Neural cell (in vitro differentiated cells): ENCODE measurements around the gene PHOX2A. TPM values are rescaled to one million over a fixed set of nuclear protein-coding genes. Genes with fewer than 3 reads are reported as not detected.

ENCODE experiments used
- H2AFZ ChIP-seq: fragments of 200-600, 300-800 bp; sonication (generic), shearing (Covaris generic); 2 replicates; pipeline ENCODE4 v1.6.0; 2014; ENCODE audit warnings: low read depth, mild to moderate bottlenecking, antibody characterized with exemption, low read length, moderate library complexity
- H3F3A ChIP-seq: fragments of 200-600 bp; shearing (Covaris generic); 2 replicates; pipeline ENCODE4 v1.6.1; 2016; ENCODE audit warnings: mild to moderate bottlenecking, moderate library complexity, mixed read lengths, antibody characterized with exemption, low read length; ENCODE audit not compliant: insufficient read depth, poor library complexity, severe bottlenecking
- H3K27ac ChIP-seq: fragments of 200-600, 300-800 bp; sonication (generic), shearing (Covaris generic); 2 replicates; pipeline ENCODE4 v1.5.1; 2014; ENCODE audit warnings: mild to moderate bottlenecking, low read length, moderate library complexity
- H3K27me3 ChIP-seq: fragments of 300-800, 200-600 bp; sonication (generic), shearing (Covaris generic); 2 replicates; pipeline ENCODE4 v1.6.0; 2014; ENCODE audit warnings: mild to moderate bottlenecking, low read depth, low read length, moderate library complexity; ENCODE audit not compliant: insufficient read depth
- H3K36me3 ChIP-seq: fragments of 300-800, 200-600 bp; sonication (generic), shearing (Covaris generic); 2 replicates; pipeline ENCODE4 v1.5.1; 2014; ENCODE audit warnings: mild to moderate bottlenecking, antibody characterized with exemption, low read length, moderate library complexity; ENCODE audit not compliant: insufficient read depth
- H3K4me2 ChIP-seq: fragments of 300-800, 200-600 bp; sonication (generic), shearing (Covaris generic); 2 replicates; pipeline ENCODE4 v1.6.0; 2014; ENCODE audit warnings: mild to moderate bottlenecking, low read length
- H3K4me3 ChIP-seq: fragments of 300-800, 200-600 bp; sonication (generic), shearing (Covaris generic); 2 replicates; pipeline ENCODE4 v1.5.1; 2014; ENCODE audit warnings: mild to moderate bottlenecking, low read length, moderate library complexity
- H3K79me2 ChIP-seq: fragments of 200-600 bp; shearing (Covaris generic); replicated peaks from 2 replicates; pipeline ENCODE4 v1.6.0; 2014; ENCODE audit warnings: mild to moderate bottlenecking, low read length, moderate library complexity; ENCODE audit not compliant: insufficient read depth
- H3K9ac ChIP-seq: fragments of 300-800, 200-600 bp; sonication (generic), shearing (Covaris generic); 2 replicates; pipeline ENCODE4 v1.6.1; 2016; ENCODE audit warnings: mild to moderate bottlenecking, low read length, mixed read lengths
- H3K9me2 ChIP-seq: fragments of 200-600 bp; shearing (Covaris generic); 2 replicates; pipeline ENCODE4 v1.6.1; 2016; ENCODE audit warnings: mild to moderate bottlenecking, low read length, mixed read lengths; ENCODE audit not compliant: insufficient read depth
- H3K9me3 ChIP-seq: fragments of 200-600, 300-800 bp; sonication (generic), shearing (Covaris generic); 2 replicates; pipeline ENCODE4 v1.6.1; 2016; ENCODE audit warnings: mild to moderate bottlenecking, mixed run types, low read length, moderate library complexity, mixed read lengths
- H4K20me1 ChIP-seq: fragments of 200-600 bp; shearing (Covaris generic); 2 replicates; pipeline ENCODE4 v1.6.1; 2016; ENCODE audit warnings: mild to moderate bottlenecking, mixed run types; ENCODE audit not compliant: insufficient read depth
- CTCF ChIP-seq: fragments of 450-650 bp; IDR thresholded peaks from 2 replicates; pipeline ENCODE4 v1.5.1; 2014; ENCODE audit warnings: antibody characterized with exemption, mild to moderate bottlenecking, moderate library complexity; ENCODE audit not compliant: poor library complexity, severe bottlenecking
- EP300 ChIP-seq: fragments of 450-650 bp; conservative IDR thresholded peaks from 2 replicates; pipeline ENCODE4 v1.6.1; 2014; ENCODE audit warnings: antibody characterized with exemption, mild to moderate bottlenecking, moderate library complexity; ENCODE audit not compliant: poor library complexity, severe bottlenecking
- EZH2 ChIP-seq: fragments of 200-600, 300-800 bp; shearing (Covaris generic), sonication (generic); IDR thresholded peaks from 2 replicates; pipeline ENCODE4 v1.6.1; 2014; ENCODE audit warnings: antibody characterized with exemption, low read length, borderline replicate concordance, mild to moderate bottlenecking; ENCODE audit not compliant: insufficient read depth, poor library complexity, severe bottlenecking
- MXI1 ChIP-seq: fragments of 450-650 bp; conservative IDR thresholded peaks from 2 replicates; pipeline ENCODE4 v1.6.1; 2014; ENCODE audit warnings: antibody characterized with exemption, mild to moderate bottlenecking; ENCODE audit not compliant: poor library complexity, severe bottlenecking
- POLR2AphosphoS5 ChIP-seq: IDR thresholded peaks from 2 replicates; pipeline ENCODE4 v1.6.1; 2012
- RAD21 ChIP-seq: fragments of 450-650 bp; conservative IDR thresholded peaks from 2 replicates; pipeline ENCODE4 v1.6.1; 2014; ENCODE audit warnings: antibody characterized with exemption, mild to moderate bottlenecking, moderate library complexity
- REST ChIP-seq: IDR thresholded peaks from 2 replicates; pipeline ENCODE4 v1.6.1; 2012; ENCODE audit warnings: borderline replicate concordance
- SMC3 ChIP-seq: fragments of 450-650 bp; conservative IDR thresholded peaks from 2 replicates; pipeline ENCODE4 v1.6.1; 2014; ENCODE audit warnings: antibody characterized with exemption, mild to moderate bottlenecking, moderate library complexity; ENCODE audit not compliant: poor library complexity
- TAF1 ChIP-seq: IDR thresholded peaks from 2 replicates; pipeline ENCODE4 v1.6.1; 2012; ENCODE audit warnings: low read depth
- polyA plus RNA-seq: library from polyadenylated mRNA; depleted of rRNA; stranded (reverse); fragments of >200 nt; gene quantifications from 2 replicates; pipeline ENCODE4 v1.2.3, GENCODE V29; 2014

The PHOX2A gene
- polyA plus RNA-seq, 1 donor from 2014 or later = not detected

GRCh38 chr11:72280726-72281315, 36.8 kb upstream of the PHOX2A start:
- Histone ChIP-seq H3K36me3 (no peaks in the 10 kb centered on the region), H3K9ac (no peak overlapping the region), H2AFZ (no peak overlapping the region), H3K9me3 (no peaks in the 10 kb centered on the region), H3K4me3 (no peak overlapping the region), H3K4me2 (no peak overlapping the region), H4K20me1 (no peaks in the 10 kb centered on the region), H3K27ac (no peak overlapping the region), H3K79me2 (no peaks in the 10 kb centered on the region), H3K27me3 (no peaks in the 10 kb centered on the region), H3F3A (no peaks in the 10 kb centered on the region), H3K9me2 (no peaks in the 10 kb centered on the region)
- no peak for TF ChIP-seq MXI1
- TF ChIP-seq TAF1 = no peak
- no peak for TF ChIP-seq RAD21
- TF ChIP-seq EZH2 = no peak
- TF ChIP-seq REST = no peak
- TF ChIP-seq SMC3 = no peak
- no peak for TF ChIP-seq EP300
- TF ChIP-seq POLR2AphosphoS5 = no peak
- no peak for TF ChIP-seq CTCF

GRCh38 chr11:72280037-72280436, 36.1 kb upstream of the PHOX2A start:
- H2AFZ ChIP-seq = no peak overlapping the region
- H3K79me2 ChIP-seq = no peaks in the 10 kb centered on the region
- no peaks in the 10 kb centered on the region for H3F3A ChIP-seq
- no peaks in the 10 kb centered on the region for H3K9me2 ChIP-seq
- no peaks in the 10 kb centered on the region for H3K9me3 ChIP-seq
- H3K4me2 ChIP-seq = no peak overlapping the region
- H4K20me1 ChIP-seq = no peaks in the 10 kb centered on the region
- H3K36me3 ChIP-seq = no peaks in the 10 kb centered on the region
- no peak overlapping the region for H3K4me3 ChIP-seq
- TF ChIP-seq MXI1 (no peak), REST (no peak), TAF1 (no peak), CTCF (no peak), RAD21 (no peak), EP300 (no peak), EZH2 (no peak), POLR2AphosphoS5 (no peak), SMC3 (no peak)
- no peak overlapping the region for H3K9ac ChIP-seq
- no peak overlapping the region for H3K27ac ChIP-seq
- no peaks in the 10 kb centered on the region for H3K27me3 ChIP-seq
